GM19395 (cell line): ENCODE results near the gene ATP13A2.

Experiments
- ATAC-seq: cut with Tn5 transposase; IDR thresholded peaks from one replicate; pipeline ENCODE4 v1.9.1; 2021; ENCODE audit warnings: mild to moderate bottlenecking, moderate library complexity; ENCODE audit not compliant: unreplicated experiment

ATP13A2 gene

GRCh38 chr1:17004466-17005364 lies 7.0 kb downstream of the ATP13A2 start:
- ATAC-seq = no peak

DNA sequence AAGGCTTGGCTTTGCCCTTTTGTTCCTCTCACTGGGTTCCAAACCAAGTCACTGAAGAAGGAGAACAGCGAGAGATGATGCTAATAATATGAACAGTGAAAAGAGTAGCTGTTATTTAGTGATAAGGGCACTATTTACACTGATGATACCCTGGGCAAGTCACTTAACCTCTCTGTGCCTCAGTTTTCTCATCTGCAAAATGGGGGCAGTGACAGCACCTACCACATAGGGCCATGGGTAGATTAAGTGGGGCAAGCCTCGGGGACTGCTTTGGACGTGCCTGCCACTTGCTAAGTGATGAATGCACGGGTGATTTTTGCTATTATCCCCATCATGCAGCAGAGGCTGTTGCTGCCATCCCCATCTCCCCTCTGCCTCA lies 9.2 kb downstream of the ATP13A2 start:
- no peak for ATAC-seq

GRCh38 chr1:17001760-17002523 lies 9.8 kb downstream of the ATP13A2 start:
- ATAC-seq = no peak

GRCh38 chr1:16999863-17000262 lies 11.9 kb downstream of the ATP13A2 start:
- ATAC-seq = no peak

- no peak for ATAC-seq
These were observed 13.1 kb downstream of the ATP13A2 start for GRCh38 chr1:16998589-16998988.

GRCh38 chr1:16996845-16997244 lies 14.9 kb downstream of the ATP13A2 start:
- no peak for ATAC-seq

DNA sequence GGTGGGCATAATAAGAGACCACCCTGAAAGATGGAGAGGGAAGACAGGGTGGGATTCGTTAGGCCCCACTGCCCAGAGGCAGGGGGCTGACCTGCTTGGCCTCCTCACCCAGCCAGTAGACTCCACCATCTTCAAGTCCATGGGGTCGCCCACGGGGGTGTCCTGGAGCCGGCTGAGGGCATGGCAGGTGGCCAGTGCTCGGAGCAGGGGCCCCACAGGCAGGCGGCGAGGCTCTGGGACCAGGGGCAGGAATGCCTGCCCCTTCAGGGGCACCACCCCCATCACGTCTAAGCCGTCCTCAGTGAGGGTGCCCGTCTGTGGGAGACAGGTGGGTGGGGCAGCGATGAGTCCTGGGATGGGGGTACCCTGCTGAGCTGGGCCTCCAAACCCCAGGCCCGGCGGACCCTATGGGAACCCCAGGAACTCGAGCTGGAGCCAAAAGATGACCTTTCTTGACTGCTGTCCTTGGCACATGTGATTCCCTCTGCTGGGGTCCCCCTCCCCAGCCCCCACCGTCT lies 18.1 kb downstream of the ATP13A2 start:
- ATAC-seq = no peak

- no peak for ATAC-seq
These were observed 19.1 kb downstream of the ATP13A2 start for GRCh38 chr1:16992675-16993074.

DNA sequence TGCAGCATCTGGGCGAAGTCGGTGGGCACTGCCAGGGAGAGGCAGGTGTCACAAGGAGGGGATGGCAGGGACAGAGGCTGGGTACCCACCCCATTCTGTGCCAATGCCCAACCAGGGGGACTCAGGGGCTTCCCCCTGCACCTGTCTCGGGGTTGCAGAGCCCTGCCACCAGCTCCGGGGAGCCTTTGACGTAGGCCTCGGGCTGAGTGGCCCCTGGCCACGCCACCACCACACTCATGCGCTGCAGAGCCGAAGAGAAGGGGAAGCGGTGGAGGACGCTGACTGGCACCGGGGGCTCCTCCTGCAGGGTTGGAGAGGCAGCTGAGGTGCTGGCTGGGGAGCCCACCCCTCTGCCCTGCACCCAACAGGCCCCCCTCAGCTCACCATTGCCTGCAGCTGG lies 19.6 kb downstream of the ATP13A2 start:
- no peak for ATAC-seq

DNA sequence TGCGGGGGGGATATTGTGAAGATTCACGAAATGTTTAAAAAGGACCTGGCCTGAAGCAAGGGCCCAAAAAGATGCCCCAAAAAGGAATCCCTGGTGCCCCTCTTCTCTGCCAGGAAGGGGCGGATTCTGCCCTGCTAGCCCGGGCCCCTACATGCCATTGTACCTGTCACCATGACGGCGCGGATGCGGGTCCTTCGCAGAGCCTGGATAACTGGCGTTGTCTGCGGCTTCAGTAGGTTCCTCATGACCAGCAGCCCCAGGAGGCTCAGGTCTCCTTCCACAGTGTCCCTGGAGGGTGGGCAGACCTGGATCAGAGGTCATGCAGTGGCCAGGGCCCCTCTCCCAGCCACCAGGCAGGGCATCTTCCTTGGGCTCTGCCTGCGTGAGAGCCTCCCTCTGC lies 20.2 kb downstream of the ATP13A2 start:
- no peak for ATAC-seq

DNA sequence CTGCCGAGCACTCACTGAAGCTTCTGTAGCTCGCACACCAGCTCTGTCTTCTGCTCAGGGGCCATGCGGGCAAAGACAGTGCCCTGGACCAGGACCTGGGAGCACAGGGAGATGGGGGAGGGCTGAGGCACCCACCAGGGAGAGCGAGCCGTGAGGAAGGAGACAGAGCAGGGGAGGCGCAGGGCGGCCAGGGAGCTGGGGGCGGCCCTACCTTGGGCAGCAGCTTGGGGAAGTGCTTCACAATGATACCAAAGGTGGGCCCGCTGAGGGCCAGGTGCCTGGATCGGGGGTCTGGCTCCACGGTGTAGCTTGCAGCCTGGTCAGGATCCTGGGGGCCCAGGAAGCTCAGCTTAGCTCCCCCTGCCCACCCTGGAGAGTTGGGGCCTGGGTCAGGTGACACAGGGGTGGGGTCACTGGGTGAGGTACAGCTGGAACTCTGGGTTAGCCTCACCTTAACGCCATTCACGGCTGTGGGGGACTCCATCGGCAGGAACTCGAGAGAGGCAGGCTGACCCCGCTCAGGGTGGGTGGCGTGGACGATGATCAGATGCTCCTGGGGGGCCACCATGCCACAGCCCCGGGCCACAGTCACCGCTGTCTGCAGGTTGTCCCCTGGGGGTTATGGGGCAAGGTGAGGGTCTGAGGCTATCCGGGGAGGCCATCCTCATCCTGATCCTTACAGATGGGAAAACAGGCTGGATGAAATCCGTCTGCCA lies 21.9 kb downstream of the ATP13A2 start:
- ATAC-seq = no peak

GRCh38 chr1:16988210-16988609 lies 23.5 kb downstream of the ATP13A2 start:
- ATAC-seq = no peak

GRCh38 chr1:16986962-16987361 lies 24.8 kb downstream of the ATP13A2 start:
- ATAC-seq = no peak

DNA sequence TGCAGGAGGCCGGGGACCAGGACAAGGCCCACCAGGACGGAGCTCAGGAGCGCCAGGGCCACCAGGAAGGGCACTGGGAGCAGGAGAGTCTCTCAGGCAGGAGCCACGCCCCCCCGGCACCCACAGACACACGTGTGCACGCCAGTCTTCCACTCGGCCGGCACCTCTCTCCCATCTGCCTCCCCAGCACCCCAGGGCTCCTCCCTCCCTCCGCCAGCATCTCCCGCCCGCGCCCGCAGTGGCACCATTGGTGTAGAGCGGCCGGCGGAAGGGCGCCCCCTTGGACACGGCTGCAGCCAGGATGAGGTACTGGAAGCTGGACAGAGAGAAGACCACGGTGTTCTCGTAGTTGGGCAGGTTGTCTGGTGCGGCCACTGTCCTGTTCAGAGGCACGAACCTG lies 25.2 kb downstream of the ATP13A2 start:
- no peak for ATAC-seq

- ATAC-seq = no peak
These were observed 25.6 kb downstream of the ATP13A2 start for GRCh38 chr1:16986113-16986512.

DNA sequence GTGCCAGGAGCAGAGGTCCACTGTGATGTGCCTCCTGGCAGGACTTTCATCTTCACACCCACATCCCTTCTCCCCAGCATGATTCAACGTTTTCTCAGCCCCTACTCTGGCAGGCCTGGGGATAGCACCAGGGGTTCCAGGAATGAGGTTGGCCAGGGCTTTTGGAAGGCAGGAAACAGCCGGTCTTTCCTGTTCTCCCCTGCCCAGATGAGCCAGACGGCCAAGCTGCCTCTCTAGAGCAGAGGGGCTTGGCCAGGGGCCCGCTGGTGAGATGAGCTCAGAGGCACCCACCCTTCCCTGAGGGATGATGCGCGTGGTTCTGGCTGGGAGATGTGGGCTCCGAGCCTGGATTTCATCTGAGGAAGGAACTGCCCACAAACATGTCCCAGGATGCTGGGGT lies 27.0 kb downstream of the ATP13A2 start:
- no peak for ATAC-seq

DNA sequence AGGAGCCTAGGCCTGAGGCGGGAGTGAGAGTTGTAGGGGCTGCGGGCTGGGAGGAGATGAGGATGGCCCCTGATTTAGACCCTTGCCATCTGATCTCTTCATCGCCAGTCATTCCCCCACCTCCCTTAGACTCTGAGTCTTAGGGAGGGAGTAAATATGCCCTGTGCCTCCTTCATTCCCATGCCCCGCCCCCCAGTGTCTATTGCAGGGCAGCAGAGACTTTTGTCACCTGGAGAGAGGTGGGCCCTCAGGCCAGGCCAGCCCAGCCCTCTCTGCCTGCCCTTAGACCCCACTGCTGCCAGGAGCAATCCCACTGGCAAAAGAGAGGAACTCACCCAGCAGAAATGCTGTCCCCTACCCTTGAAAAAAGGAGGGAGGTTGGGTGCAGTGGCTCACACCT lies 28.1 kb downstream of the ATP13A2 start:
- ATAC-seq = no peak

- ATAC-seq = no peak
These were observed 28.8 kb downstream of the ATP13A2 start for GRCh38 chr1:16982902-16983301.

- no peak for ATAC-seq
These were observed 30.4 kb downstream of the ATP13A2 start for GRCh38 chr1:16981269-16981849.

GRCh38 chr1:16980473-16981268 lies 31.1 kb downstream of the ATP13A2 start, which contains the start of gene MFAP2:
TSS of gene MFAP2 (minus strand) at chr1:16980620. CDS start at chr1:16978273, 2,347 bp downstream.
- no peak for ATAC-seq
